Epithelial cell of esophagus (primary cell): ENCODE measurements around the gene LRRC36.

Experiments
- DNase-seq: peaks from one replicate; pipeline ENCODE4 v3.0.0; 2010; ENCODE audit warnings: low read depth
- H3K4me3 ChIP-seq: 2 replicates; pipeline ENCODE4 v1.5.1; 2011; ENCODE audit warnings: mild to moderate bottlenecking, low read length, control low read depth
- CTCF ChIP-seq: IDR thresholded peaks from 2 replicates; pipeline ENCODE4 v1.5.1; 2011; ENCODE audit warnings: low read depth, mild to moderate bottlenecking, low read length, control low read depth, inconsistent platforms; ENCODE audit not compliant: insufficient read depth; ENCODE audit errors: missing control alignments

Gene LRRC36

GRCh38 chr16:67327743-67328142, 1.1 kb downstream of the LRRC36 start:
- TF ChIP-seq CTCF = no peak
- H3K4me3 ChIP-seq = no peak overlapping the region
- DNase-seq = no peak

GRCh38 chr16:67329901-67330300, 3.3 kb downstream of the LRRC36 start:
- peak; percentile 45 for DNase-seq
- H3K4me3 ChIP-seq = no peak overlapping the region
- TF ChIP-seq CTCF = no peak

- H3K4me3 ChIP-seq = no peak overlapping the region
- no peak for DNase-seq
- TF ChIP-seq CTCF = no peak
Measured at GRCh38 chr16:67333315-67333714, 6.7 kb downstream of the LRRC36 start.

GRCh38 chr16:67336116-67336515, 9.5 kb downstream of the LRRC36 start:
- peak; percentile 7 for DNase-seq
- H3K4me3 ChIP-seq = no peak overlapping the region
- no peak for TF ChIP-seq CTCF

- no peak for TF ChIP-seq CTCF
- DNase-seq = peak; percentile 53
- no peak overlapping the region for H3K4me3 ChIP-seq
Measured at GRCh38 chr16:67336648-67337047, 10.0 kb downstream of the LRRC36 start.

- H3K4me3 ChIP-seq = no peak overlapping the region
- no peak for TF ChIP-seq CTCF
- DNase-seq = peak; percentile 28
Measured at GRCh38 chr16:67339453-67339852, 12.8 kb downstream of the LRRC36 start.

- TF ChIP-seq CTCF = no peak
- no peak overlapping the region for H3K4me3 ChIP-seq
- no peak for DNase-seq
Measured at GRCh38 chr16:67341250-67341649, 14.6 kb downstream of the LRRC36 start.
